ENCODE data around the gene RSBN1L. TPM values are rescaled to one million over a fixed set of nuclear protein-coding genes. Genes with fewer than 3 reads are reported as not detected.

The RSBN1L gene
- total RNA-seq, 1 donor from 2014 or later: 18.3 TPM

- DNase-seq (ENCODE audit: low spot score): no peak
Measured at GRCh38 chr7:77731716-77732115, 35.5 kb downstream of the RSBN1L start.

GRCh38 chr7:77734659-77735421 is 38.6 kb downstream of the RSBN1L start:
- no peak for DNase-seq (ENCODE audit: low spot score)

GRCh38 chr7:77735457-77735856 is 39.2 kb downstream of the RSBN1L start:
- DNase-seq (ENCODE audit: low spot score): no peak

GRCh38 chr7:77736991-77737390 is 40.7 kb downstream of the RSBN1L start:
- DNase-seq (ENCODE audit: low spot score): no peak

GRCh38 chr7:77738382-77738781 is 42.1 kb downstream of the RSBN1L start:
- no peak for DNase-seq (ENCODE audit: low spot score)

- no peak for DNase-seq (ENCODE audit: low spot score)
Measured at GRCh38 chr7:77738871-77739270, 42.6 kb downstream of the RSBN1L start.

GRCh38 chr7:77740257-77740656 is 44.0 kb downstream of the RSBN1L start:
- DNase-seq (ENCODE audit: low spot score): no peak

- no peak for DNase-seq (ENCODE audit: low spot score)
Measured at GRCh38 chr7:77743518-77743917, 47.3 kb downstream of the RSBN1L start.

- no peak for DNase-seq (ENCODE audit: low spot score)
Measured at GRCh38 chr7:77745746-77746145, 49.5 kb downstream of the RSBN1L start.

GRCh38 chr7:77746164-77746823 is 50.0 kb downstream of the RSBN1L start:
- no peak for DNase-seq (ENCODE audit: low spot score)

GRCh38 chr7:77746824-77747165 is 50.5 kb downstream of the RSBN1L start:
- DNase-seq (ENCODE audit: low spot score): no peak

GRCh38 chr7:77747178-77747577 is 50.9 kb downstream of the RSBN1L start:
- no peak for DNase-seq (ENCODE audit: low spot score)

GRCh38 chr7:77747718-77748117 is 51.5 kb downstream of the RSBN1L start:
- no peak for DNase-seq (ENCODE audit: low spot score)

GRCh38 chr7:77752016-77752415 is 55.8 kb downstream of the RSBN1L start:
- DNase-seq (ENCODE audit: low spot score): no peak

- DNase-seq (ENCODE audit: low spot score): no peak
Measured at GRCh38 chr7:77753173-77753572, 56.9 kb downstream of the RSBN1L start.

GRCh38 chr7:77757589-77757988 is 61.3 kb downstream of the RSBN1L start:
- no peak for DNase-seq (ENCODE audit: low spot score)

GRCh38 chr7:77759294-77759889 is 63.1 kb downstream of the RSBN1L start:
- DNase-seq (ENCODE audit: low spot score): peak; percentile 78

GRCh38 chr7:77760809-77761453 is 64.7 kb downstream of the RSBN1L start:
- no peak for DNase-seq (ENCODE audit: low spot score)

GRCh38 chr7:77765481-77765880 is 69.2 kb downstream of the RSBN1L start:
- no peak for DNase-seq (ENCODE audit: low spot score)

GRCh38 chr7:77765906-77766800 is 69.9 kb downstream of the RSBN1L start:
- no peak for DNase-seq (ENCODE audit: low spot score)

GRCh38 chr7:77766801-77767605 is 70.7 kb downstream of the RSBN1L start:
- no peak for DNase-seq (ENCODE audit: low spot score)
